Neural progenitor cell (in vitro differentiated cells): ENCODE results near the gene ERBB4.

ENCODE experiments used
- EZH2 ChIP-seq: fragments of 200-600 bp; sonication (generic); IDR thresholded peaks from 2 replicates; pipeline ENCODE4 v1.6.1; 2017; ENCODE audit warnings: antibody characterized with exemption, mild to moderate bottlenecking, moderate library complexity
- TF ChIP-seq, protein P1 (sequence below): fragments of 200-600 bp; sonication (generic); IDR thresholded peaks from 2 replicates; pipeline ENCODE4 v1.5.1; 2017; ENCODE audit warnings: antibody characterized with exemption, mild to moderate bottlenecking

DNA sequence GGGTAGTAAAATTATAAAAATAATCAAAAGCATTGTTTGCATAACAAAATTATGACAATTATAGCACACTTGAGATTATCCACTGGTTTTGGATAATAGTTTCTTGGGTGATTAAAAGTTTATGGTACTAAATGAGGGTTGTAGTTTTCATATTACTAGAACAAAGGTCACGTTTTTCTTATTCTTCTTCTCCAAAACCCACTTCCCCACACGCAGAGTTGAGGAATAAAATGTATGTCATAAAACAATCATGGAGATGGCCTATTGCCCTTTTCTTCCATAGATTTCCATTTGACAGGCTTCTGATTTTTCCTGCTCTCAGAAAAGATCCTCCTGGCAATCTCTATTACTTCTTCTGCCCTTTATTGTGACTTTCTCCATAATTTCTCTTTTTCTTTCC, 863.9 kb downstream of the ERBB4 start:
- TF ChIP-seq, protein P1, sequence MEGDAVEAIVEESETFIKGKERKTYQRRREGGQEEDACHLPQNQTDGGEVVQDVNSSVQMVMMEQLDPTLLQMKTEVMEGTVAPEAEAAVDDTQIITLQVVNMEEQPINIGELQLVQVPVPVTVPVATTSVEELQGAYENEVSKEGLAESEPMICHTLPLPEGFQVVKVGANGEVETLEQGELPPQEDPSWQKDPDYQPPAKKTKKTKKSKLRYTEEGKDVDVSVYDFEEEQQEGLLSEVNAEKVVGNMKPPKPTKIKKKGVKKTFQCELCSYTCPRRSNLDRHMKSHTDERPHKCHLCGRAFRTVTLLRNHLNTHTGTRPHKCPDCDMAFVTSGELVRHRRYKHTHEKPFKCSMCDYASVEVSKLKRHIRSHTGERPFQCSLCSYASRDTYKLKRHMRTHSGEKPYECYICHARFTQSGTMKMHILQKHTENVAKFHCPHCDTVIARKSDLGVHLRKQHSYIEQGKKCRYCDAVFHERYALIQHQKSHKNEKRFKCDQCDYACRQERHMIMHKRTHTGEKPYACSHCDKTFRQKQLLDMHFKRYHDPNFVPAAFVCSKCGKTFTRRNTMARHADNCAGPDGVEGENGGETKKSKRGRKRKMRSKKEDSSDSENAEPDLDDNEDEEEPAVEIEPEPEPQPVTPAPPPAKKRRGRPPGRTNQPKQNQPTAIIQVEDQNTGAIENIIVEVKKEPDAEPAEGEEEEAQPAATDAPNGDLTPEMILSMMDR: no peak
- TF ChIP-seq EZH2: no peak
